Liver (tissue), 9 donors: Measurements from ENCODE around the gene TJAP1. TPM values are rescaled to one million over a fixed set of nuclear protein-coding genes. Genes with fewer than 3 reads are reported as not detected.

ENCODE experiments used
- DNase-seq: peaks from one replicate; pipeline ENCODE4 v3.0.0-alpha.2; 2017; ENCODE audit warnings: low spot score
- H3K27ac ChIP-seq, 2 donors: one replicate each; pipeline ENCODE4 v1.7.0; 2013; ENCODE audit warnings: inconsistent platforms in 2 of 2, low read length in 2 of 2, control low read depth in 1 of 2, low read depth in 1 of 2, mild to moderate bottlenecking in 1 of 2
- H3K27me3 ChIP-seq, 4 donors: one replicate each; pipeline versions ENCODE4 v1.6.1 to v1.7.0; 2013; ENCODE audit warnings: low read length in 3 of 4, inconsistent platforms in 1 of 4, mild to moderate bottlenecking in 1 of 4, moderate library complexity in 1 of 4; ENCODE audit not compliant: control insufficient read depth in 4 of 4, insufficient read depth in 4 of 4
- H3K36me3 ChIP-seq, 4 donors: one replicate each; pipeline versions ENCODE4 v1.6.1 to v1.7.0; 2013; ENCODE audit warnings: low read length in 3 of 4, mild to moderate bottlenecking in 3 of 4, low read depth in 1 of 4, moderate library complexity in 1 of 4; ENCODE audit not compliant: control insufficient read depth in 4 of 4, insufficient read depth in 3 of 4
- H3K4me1 ChIP-seq, 4 donors: one replicate each; pipeline versions ENCODE4 v1.6.1 to v1.7.0; 2013; ENCODE audit warnings: low read length in 3 of 4, mild to moderate bottlenecking in 3 of 4, moderate library complexity in 1 of 4; ENCODE audit not compliant: control insufficient read depth in 4 of 4, insufficient read depth in 4 of 4
- H3K4me3 ChIP-seq, 3 donors: one replicate each; pipeline versions ENCODE4 v1.6.1 to v1.7.0; 2013; ENCODE audit warnings: low read length in 3 of 3, control low read depth in 1 of 3, low read depth in 1 of 3, mild to moderate bottlenecking in 1 of 3
- H3K9ac ChIP-seq, 2 donors: one replicate each; pipeline ENCODE4 v1.7.0; 2013; ENCODE audit warnings: low read length in 2 of 2, mild to moderate bottlenecking in 2 of 2, moderate library complexity in 2 of 2, control low read depth in 1 of 2, low read depth in 1 of 2
- H3K9me3 ChIP-seq, 4 donors: one replicate each; pipeline versions ENCODE4 v1.6.1 to v1.7.0; 2013; ENCODE audit warnings: low read length in 3 of 4; ENCODE audit not compliant: control insufficient read depth in 4 of 4
- EGR1 ChIP-seq, 2 donors: IDR thresholded peaks; 2 replicates each; pipeline ENCODE4 v1.6.1; 2016 to 2018; ENCODE audit warnings: antibody characterized with exemption in 2 of 2, low read depth in 2 of 2
- FOXA1 ChIP-seq: IDR thresholded peaks from 2 replicates; pipeline ENCODE4 v1.6.1; 2016; ENCODE audit warnings: antibody characterized with exemption
- GABPA ChIP-seq, 2 donors: IDR thresholded peaks in 1 of 2; conservative IDR thresholded peaks in 1 of 2; 2 replicates each; pipeline ENCODE4 v1.6.1; 2016; ENCODE audit warnings: antibody characterized with exemption in 2 of 2, mild to moderate bottlenecking in 1 of 2, moderate library complexity in 1 of 2
- HNF4A ChIP-seq, 2 donors: conservative IDR thresholded peaks; 2 replicates each; pipeline ENCODE4 v1.6.1; 2016; ENCODE audit warnings: antibody characterized with exemption in 2 of 2, mild to moderate bottlenecking in 2 of 2
- HNF4G ChIP-seq: IDR thresholded peaks from 2 replicates; pipeline ENCODE4 v1.6.1; 2016; ENCODE audit warnings: antibody characterized with exemption
- JUND ChIP-seq, 2 donors: IDR thresholded peaks; 2 replicates each; pipeline ENCODE4 v1.6.1; 2016; ENCODE audit warnings: antibody characterized with exemption in 2 of 2
- NR2F2 ChIP-seq: IDR thresholded peaks from 2 replicates; pipeline ENCODE4 v1.6.1; 2016; ENCODE audit warnings: antibody characterized with exemption
- RAD21 ChIP-seq, 2 donors: IDR thresholded peaks; 2 replicates each; pipeline ENCODE4 v1.6.1; 2016; ENCODE audit warnings: antibody characterized with exemption in 2 of 2, mild to moderate bottlenecking in 2 of 2
- REST ChIP-seq: IDR thresholded peaks from 2 replicates; pipeline ENCODE4 v1.6.1; 2016; ENCODE audit warnings: antibody characterized with exemption, mild to moderate bottlenecking
- RXRA ChIP-seq, 2 donors: IDR thresholded peaks; 2 replicates each; pipeline ENCODE4 v1.6.1; 2017 to 2018; ENCODE audit warnings: antibody characterized with exemption in 2 of 2, mild to moderate bottlenecking in 1 of 2
- SP1 ChIP-seq: IDR thresholded peaks from 2 replicates; pipeline ENCODE4 v1.6.1; 2018; ENCODE audit warnings: antibody characterized with exemption, mild to moderate bottlenecking
- TAF1 ChIP-seq: conservative IDR thresholded peaks from 2 replicates; pipeline ENCODE4 v1.6.1; 2016; ENCODE audit warnings: antibody characterized with exemption, mild to moderate bottlenecking
- YY1 ChIP-seq: IDR thresholded peaks from 2 replicates; pipeline ENCODE4 v1.6.1; 2016; ENCODE audit warnings: antibody characterized with exemption, mild to moderate bottlenecking
- ZBTB33 ChIP-seq: IDR thresholded peaks from 2 replicates; pipeline ENCODE4 v1.6.1; 2016; ENCODE audit warnings: antibody characterized with exemption
- WGBS: extraction: QIAGEN DNeasy Blood & Tissue Kit; methylation state at CpG from one replicate; pipeline ENCODE4 v1.1.7; 2013; 5-methylcytosine and 5-hydroxymethylcytosine counted together
- polyA plus RNA-seq, 2 donors: library from polyadenylated mRNA; stranded (reverse) in 1 of 2; unstranded in 1 of 2; fragments of 200-250 nt in 1 of 2; fragments of >200 nt in 1 of 2; fragmentation: Nextera tagmentation in 1 of 2; extraction: Ambion mirVana in 1 of 2; gene quantifications; one replicate each; pipeline versions ENCODE4 v1.2.1 to v1.2.3, GENCODE V29; 2013 to 2015
- total RNA-seq, 2 donors: library from RNA; depleted of rRNA; stranded (reverse); fragments of >200 nt; gene quantifications; one replicate each; pipeline ENCODE4 v1.2.3, GENCODE V29; 2014
- TF ChIP-seq, protein P1 (sequence below): IDR thresholded peaks from 2 replicates; pipeline ENCODE4 v1.6.1; 2016; ENCODE audit warnings: antibody characterized with exemption
- donor health status: healthy.
- donor health status: healthy.
- donor health status: healthy.
- donor health status: healthy.
- donor health status: healthy.

Gene TJAP1
- total and polyA plus RNA-seq, 4 donors, result 6.9 to 10.3 (median 7.8) TPM

- no peak for TF ChIP-seq REST
- TF ChIP-seq TAF1, result no peak
- no peak for TF ChIP-seq GABPA (IDR thresholded peaks at IDR 0.05 in 1 of 2, conservative IDR thresholded peaks at IDR 0.05 in 1 of 2)
- no peak for TF ChIP-seq HNF4A (conservative IDR thresholded peaks at IDR 0.05)
- no peak for TF ChIP-seq HNF4G
- TF ChIP-seq NR2F2, result no peak
- TF ChIP-seq EGR1 (IDR thresholded peaks at IDR 0.05; ENCODE audit: low read depth in 2 of 2), result no peak
Observed at GRCh38 chr6:43468748-43469681, 8.4 kb upstream of the TJAP1 start (continued).

GRCh38 chr6:43469947-43470346 lies 7.4 kb upstream of the TJAP1 start:
- no peak for DNase-seq
- Histone ChIP-seq H3K27ac (no peak overlapping the region), H3K9ac (no peak overlapping the region), H3K9me3 (no peaks in the 10 kb centered on the region), H3K36me3 (no peaks in the 10 kb centered on the region), H3K4me1 (no peaks in the 10 kb centered on the region), H3K4me3 (no peak overlapping the region), H3K27me3 (no peaks in the 10 kb centered on the region)
- WGBS, result 92% methylated on average over 7 of the region's 7 CpGs
- TF ChIP-seq YY1 (no peak), RXRA (IDR thresholded peaks at IDR 0.05) (no peak), EGR1 (IDR thresholded peaks at IDR 0.05; ENCODE audit: low read depth in 2 of 2) (no peak), HNF4A (conservative IDR thresholded peaks at IDR 0.05) (no peak), TAF1 (no peak), HNF4G (no peak), ZBTB33 (no peak), FOXA1 (no peak)
- TF ChIP-seq, protein P1, sequence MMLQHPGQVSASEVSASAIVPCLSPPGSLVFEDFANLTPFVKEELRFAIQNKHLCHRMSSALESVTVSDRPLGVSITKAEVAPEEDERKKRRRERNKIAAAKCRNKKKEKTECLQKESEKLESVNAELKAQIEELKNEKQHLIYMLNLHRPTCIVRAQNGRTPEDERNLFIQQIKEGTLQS, result no peak

DNA sequence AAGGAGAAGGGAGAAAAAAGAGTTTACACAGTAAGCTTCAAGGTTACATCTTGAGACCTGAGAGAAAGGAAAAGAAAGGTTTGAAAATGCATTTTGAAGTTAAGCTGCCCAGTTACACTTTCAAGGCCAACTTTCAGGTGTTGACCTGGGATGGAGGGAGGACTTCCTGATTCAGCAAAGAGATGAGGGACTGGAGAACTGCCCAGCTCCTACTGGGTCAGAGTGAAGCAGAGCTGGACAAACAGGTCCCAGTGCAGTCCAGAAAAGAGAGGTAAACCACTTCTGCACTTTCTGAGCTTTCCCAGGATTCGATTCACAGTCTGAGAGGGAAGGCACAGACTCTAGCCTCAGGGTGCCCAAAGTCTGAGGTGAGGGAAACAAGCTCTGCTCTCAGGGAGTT lies 6.0 kb upstream of the TJAP1 start:
- H3K27ac ChIP-seq, result no peak overlapping the region
- no peak for DNase-seq
- no peaks in the 10 kb centered on the region for H3K27me3 ChIP-seq
- H3K36me3 ChIP-seq, result no peaks in the 10 kb centered on the region
- H3K9ac ChIP-seq, result no peak overlapping the region
- WGBS, result 68% methylated on average over 1 of the region's 1 CpG
- no peaks in the 10 kb centered on the region for H3K4me1 ChIP-seq
- no peaks in the 10 kb centered on the region for H3K9me3 ChIP-seq
- no peak overlapping the region for H3K4me3 ChIP-seq
- TF ChIP-seq JUND (IDR thresholded peaks at IDR 0.05) (no peak), TAF1 (no peak), HNF4A (conservative IDR thresholded peaks at IDR 0.05) (no peak), ZBTB33 (no peak), FOXA1 (no peak), RAD21 (IDR thresholded peaks at IDR 0.05) (no peak), REST (no peak), HNF4G (no peak), NR2F2 (no peak), SP1 (no peak)
